GM21390 (cell line): Measurements from ENCODE around the gene SH3GL3.

ENCODE experiments used
- ATAC-seq: cut with Tn5 transposase; IDR thresholded peaks from one replicate; pipeline ENCODE4 v1.9.1; 2021; ENCODE audit not compliant: unreplicated experiment

Gene SH3GL3

DNA sequence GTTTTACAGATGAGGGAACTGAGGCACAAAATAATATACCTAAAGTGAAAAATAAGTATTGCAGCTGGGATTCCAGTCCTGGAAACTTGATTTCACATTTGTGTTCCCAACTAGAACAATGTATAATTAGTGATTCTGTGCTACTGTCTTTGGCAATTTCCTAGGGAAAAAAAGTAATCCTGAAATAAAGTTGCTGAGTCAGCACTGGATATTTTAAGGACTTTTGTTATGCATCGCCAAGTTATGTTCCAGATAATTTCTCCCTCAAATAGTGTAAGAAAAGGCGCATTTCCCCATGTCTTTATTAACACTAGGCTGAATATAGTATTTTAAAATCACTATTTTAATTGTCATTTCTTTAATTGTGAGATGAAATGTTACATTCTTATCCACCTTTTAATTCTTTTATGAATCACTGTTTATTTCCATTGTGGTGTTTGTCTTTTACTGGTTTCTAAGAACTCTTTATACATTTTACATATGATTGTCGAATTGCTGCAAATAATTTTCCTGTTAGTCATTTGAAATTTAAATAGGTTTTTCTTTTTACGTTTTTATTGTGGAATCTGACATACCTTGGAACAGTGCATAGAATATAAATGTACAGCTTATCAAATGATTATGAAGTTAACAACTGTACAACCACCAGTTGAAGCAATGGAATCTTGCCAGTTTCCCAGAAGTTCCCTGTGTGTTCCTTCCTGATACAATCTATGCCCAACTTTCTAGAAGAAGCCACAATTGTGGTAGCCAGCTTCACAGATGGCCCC, 56.6 kb downstream of the SH3GL3 start:
- no peak for ATAC-seq

DNA sequence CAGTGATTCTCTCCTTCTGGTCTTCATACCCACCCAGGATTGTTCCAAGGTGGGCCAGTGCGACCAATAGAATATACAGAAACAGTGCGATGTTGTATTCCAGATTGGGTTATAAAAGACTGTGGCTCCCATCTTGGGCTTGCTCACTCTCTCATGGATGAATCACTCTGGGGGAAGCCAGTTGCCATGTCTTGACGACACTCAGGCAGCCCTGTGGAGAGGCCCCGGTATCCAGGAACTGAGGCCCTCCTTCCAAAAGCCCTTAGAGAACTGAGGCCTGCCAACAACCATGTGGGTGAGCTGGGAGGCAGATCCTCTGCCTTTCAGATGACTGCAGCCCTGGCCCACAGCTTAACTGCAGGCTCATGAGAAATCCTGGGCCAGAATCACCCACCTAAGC, 57.2 kb downstream of the SH3GL3 start:
- ATAC-seq: no peak

DNA sequence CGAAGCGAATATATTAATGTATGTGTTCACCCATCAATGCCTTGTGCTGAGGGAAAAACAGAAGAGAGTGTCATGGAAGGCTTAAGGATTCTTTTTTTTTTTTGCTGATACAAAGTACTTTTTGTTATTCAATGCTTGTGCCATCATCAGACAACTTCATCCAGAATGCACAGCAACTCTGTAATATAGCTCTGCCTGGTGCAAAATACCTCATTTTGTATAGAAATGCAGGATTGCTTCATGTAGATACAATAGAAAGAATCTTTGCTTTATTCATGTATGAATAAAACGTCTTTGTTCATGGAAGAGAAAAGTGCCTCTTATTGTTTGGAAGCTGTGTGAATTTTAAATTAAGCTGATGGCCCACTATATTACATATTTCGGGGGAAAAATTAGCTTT, 62.9 kb downstream of the SH3GL3 start:
- ATAC-seq: no peak

DNA sequence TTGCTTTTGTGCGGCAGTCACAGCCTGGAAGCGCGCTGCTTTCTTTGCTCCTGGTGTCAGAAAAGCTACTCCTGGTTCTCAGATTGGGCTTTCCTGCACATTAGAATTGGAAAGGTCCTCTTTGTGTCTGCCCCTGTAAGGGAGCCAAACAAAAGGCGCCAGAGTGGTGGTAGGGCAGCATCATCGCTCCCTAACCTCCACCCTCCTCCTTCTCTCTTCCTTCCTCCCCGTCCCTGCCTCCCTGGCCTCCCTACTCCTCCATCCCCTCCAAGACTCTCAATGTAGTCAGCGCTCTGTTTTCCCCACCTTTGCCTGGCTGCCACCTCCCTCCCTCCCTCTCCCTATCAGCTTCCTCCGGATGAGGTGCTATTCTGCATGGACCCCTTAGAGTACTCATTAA, 65.3 kb downstream of the SH3GL3 start:
- ATAC-seq: no peak

DNA sequence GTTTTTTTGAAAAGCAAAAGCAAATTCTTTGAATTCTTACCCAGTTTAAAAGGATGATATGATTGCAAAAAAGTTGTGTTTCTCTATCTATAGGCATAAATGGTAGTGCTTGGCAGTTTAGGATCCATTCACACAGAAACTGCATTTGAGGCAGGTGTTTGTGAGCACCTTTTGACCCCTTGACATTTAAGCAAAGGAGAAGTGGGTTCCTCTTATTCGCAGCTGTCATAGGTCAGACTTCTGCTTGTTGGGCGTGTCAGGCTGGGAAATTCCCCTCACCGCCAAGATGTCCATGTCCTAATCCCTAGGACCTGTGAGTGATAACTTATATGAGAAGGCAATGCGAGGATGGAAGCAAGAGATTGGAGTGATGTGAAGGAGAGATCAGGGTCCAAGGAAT, 67.4 kb downstream of the SH3GL3 start:
- ATAC-seq: no peak

DNA sequence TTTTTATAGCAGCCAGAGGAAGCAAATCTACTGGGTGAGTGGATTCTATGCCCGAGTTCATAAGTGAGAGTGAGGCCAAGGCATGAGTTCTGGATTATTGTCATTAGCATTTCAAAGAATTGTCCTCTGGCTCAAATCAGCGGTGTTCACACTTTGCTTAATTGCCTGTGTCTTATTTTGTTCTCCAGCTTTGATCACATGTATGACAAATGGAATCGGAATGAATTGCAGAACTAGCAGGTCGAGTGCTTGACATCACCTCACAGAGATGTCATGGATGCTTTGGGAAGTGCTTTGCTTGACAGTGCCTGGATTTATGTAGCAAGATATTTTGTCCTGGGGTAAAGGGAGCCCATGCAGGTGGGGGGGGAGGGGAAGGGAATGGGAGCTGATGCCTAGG, 68.0 kb downstream of the SH3GL3 start:
- no peak for ATAC-seq

DNA sequence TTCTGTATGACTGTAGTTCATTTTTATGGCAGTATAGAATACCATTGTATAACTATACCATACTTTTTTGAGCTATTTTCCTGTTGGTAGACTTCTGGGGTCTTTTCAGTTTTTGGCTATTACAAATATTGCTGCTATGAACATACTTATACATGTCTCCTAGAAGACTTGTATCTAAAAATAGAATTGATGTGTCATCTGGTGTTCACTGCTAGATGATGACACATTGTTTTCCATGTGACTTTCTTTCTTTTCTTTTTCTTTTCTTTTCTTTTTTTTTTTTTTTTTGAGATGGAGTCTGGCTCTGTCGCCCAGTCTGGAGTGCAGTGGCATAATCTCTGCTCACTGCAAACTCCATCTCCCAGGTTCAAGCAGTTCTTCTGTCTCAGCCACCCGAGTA, 69.8 kb downstream of the SH3GL3 start:
- ATAC-seq: no peak

DNA sequence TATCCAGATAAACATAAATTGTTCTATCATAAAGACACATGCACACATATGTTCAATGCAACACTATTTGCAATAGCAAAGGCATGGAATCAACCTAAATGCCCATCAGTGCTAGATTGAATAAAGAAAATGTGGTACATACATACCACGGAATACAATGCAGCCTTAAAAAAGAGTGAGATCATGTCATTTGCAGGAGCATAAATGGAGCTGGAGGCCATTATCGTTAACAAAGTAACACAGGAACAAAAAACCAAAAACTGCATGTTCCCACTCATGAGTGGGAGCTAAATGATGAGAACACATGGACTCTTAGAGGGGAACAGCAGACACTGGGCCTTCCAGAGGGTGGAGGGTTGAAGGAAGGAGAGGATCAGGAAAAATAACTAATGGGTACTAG, 79.2 kb downstream of the SH3GL3 start:
- no peak for ATAC-seq

DNA sequence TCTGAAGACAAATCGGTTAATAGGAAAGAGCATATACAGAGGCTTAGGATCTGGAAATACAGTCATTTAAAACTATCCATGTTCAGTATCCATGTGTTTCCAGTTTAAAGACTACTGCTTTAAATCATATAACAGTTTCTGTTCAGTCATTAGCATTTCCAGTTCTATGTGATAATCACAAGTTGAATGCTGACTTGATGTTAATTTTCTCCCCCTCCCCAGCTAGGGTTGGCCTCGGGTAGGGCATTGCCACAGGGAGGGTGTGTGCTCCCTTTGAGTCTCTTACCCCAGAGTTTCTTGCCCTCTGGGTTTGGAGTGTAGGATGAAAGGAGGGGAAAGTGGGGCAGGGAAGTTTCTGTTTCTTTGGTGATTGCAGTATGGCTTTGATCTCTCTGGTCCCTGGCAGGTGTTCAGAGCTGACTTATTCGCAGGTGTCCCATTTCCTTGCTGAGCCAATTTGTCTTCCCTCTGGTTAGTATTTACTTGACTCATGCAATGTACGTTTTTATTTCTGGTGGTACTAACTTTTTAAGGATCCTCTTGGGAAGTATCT, 86.3 kb downstream of the SH3GL3 start:
- no peak for ATAC-seq

DNA sequence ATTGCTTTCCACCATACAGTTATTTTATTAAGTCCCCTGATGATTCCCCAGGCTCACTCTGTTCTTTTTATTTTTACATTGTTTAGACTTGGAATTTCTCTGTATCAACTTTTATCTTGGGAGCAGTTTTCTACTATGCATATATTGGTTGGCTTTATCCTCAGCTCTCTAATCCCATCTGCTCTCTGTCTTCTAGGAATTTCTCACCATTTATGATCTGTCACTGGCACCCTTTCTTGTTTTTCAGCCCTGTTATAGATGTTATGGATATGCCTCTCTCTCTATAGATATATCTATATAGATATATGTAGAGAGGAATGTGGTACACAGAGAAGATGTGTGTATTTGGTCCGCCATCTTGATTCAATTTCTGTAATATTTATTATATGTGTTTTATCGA, 90.5 kb downstream of the SH3GL3 start:
- no peak for ATAC-seq

DNA sequence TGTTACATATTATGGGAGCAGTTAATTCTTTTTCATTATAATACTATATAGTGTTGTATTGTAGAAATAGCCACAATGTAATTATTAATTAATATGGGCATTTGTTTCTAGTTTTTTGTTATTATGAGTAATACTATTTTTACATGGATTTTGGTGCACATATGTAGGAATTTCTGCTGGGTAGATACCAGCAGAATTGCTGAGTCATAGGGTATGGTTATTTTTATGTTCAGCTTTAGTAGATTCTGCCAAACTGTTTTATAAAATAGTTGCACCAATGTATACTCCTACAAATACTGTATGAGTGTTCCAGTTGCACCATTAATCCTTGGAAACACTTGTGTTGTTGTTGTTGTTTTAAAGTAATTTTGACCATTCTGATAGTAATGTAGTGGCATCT, 91.5 kb downstream of the SH3GL3 start:
- ATAC-seq: no peak

DNA sequence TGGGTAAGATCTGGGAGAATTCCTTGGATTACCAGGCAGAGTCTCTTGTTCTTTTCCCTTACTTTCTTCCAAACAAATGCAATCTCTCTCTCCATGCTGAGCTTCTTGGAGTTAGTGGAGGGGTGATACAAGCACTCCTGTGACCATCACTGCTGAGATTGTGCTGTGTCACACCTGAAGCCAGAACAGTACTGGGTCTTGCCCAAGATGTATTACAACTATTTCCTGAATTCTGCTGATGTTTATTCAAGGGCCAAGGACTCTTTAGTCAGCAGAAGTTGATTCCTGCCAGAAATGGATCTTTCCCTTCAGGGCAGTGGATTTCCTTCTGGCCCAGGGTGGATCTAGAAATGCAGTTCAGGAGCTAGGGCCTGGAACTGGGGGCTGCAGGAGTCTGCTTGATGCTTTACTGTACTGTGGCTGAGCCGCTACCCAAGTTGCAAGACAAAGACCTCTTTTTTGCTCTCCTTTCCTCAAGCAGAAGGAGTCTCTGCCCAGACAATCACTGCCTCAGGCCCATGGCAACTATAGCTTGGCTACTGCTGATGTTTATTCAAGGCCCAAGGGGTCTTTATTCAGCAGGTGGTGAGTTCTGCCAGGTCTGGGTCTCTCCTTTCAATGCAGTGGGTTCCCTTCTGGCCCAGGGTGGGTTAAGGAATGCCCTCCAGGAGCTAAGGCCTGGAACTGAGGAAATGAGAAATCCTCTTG, 98.8 kb downstream of the SH3GL3 start:
- no peak for ATAC-seq

DNA sequence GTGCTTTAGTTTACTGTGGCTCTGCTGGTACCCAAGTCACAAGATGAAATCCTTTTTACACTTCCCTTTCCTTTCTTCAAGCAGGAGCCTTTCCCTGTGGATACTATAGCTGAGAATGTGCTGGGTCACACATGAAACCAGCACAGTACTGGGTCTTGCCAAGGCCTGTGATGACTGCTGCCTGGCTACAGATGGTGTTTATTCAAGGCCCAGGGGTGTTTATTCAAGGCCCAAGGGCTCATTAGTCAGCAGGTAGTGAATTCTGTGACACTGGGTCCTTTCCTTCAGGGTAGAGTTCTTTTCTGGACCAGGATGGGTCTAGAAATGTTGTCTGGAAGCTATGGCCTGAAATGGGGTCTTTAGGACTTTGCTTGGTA, 99.4 kb downstream of the SH3GL3 start:
- no peak for ATAC-seq

DNA sequence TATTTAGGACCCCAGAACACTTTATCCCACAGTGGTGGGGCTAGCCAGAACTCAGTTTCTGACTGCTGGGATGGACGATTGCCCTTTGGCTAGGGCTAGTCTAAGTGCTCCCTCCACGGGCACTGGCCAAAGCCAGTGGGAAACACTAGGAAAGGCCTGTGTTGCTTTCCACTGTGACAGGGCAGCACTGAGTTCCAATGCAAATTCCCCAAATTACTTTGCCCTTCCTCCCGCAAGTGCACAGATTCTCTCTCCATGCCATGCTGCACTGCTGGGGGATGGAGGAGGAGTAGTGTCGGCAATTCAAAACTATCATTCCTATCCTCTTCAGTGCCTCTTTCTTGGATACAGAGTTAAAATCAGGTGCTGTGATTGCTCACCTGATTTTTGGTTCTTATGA, 100.0 kb downstream of the SH3GL3 start:
- no peak for ATAC-seq

DNA sequence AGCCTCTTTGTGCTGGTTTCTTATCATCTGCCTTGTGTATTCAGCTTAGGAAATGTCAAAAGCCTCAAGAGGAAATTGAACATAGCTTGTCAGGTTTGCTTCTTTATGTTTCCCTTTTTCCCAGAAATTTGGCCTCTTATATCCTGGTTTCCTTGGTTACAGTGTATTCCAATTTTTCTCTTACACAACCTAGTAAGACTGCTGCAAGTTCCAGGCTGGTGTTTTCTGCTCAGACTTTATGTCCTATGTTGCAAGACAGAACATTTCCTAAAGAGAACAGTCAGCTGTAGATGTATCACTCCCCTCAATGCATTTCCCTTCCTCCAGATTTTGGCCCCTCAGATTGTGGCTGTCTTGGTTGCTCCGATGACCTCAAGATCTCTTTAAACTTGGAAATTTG, 102.5 kb downstream of the SH3GL3 start:
- no peak for ATAC-seq

DNA sequence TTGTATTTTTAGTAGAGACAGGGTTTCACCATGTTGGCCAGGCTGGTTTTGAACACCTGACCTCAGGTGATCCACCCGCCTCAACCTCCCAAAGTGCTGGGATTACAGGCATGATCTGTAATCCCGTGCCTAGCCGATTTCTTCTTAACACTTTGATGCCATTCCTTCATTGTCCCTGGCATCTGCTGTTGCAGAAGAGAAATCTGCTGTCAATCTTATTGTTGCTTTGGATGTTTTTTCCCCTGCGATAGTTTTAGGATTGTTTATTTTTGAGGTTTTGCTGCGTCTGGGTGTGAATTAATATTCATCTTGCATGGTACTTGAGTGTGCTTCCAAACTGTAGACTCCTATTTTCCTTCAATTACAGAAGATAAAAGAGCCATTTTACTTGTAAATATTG, 107.4 kb downstream of the SH3GL3 start:
- no peak for ATAC-seq

DNA sequence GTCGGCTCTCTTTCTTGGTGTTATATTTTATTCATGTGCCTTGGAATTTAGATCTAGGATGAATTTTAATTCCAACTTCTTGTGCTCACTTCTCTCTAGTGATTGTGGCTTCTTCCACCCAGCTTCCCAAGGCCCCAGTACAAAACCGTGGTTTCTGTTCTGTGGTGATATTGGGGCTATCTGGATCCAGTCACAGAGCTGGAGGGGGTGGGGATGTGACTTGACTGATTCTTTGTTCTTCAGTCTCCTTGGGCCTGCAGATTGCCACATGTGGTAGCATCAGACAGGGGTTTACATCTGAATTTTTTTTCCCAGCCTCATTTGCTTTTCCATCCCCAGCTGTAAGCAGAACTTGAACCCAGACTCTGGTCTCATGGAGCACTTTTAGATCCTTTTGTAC, 108.2 kb downstream of the SH3GL3 start:
- ATAC-seq: no peak

DNA sequence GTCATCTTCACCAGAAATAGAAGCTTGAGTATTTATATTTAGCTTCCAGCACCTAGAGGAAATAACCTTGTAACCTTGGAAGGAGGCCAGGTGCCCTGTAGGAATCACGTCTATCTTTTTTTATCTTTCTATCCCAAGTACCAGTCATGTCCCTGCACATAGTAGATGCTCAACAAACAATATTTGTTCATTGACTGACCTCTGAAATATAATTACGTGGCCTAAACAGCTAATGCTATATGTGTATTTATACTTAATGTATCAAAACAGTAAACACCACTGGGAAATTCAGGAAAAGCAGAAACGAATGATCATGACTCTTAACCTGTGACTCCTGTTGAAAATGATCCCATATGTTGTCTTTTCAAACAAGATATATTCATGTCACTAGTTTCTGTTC, 108.9 kb downstream of the SH3GL3 start:
- no peak for ATAC-seq

DNA sequence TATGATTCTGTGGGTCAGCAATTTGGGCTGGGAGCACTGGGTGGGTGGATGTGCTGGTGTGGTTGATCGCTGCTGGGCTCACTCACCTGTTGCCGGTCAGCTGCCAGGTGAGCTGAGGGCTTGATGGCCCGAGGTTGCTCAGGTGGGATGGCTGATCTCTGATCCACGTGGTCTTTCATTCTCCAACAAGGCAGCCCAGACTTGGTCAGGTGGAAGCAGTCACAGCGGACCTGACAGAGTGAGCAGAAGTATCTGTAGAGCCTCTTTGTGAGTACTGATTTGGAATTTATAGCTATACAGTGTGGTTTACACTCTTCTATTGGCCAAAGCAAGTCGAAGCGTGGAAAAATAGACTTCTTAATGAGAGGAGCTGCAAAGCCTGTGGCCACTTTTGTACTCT, 109.6 kb downstream of the SH3GL3 start:
- no peak for ATAC-seq

DNA sequence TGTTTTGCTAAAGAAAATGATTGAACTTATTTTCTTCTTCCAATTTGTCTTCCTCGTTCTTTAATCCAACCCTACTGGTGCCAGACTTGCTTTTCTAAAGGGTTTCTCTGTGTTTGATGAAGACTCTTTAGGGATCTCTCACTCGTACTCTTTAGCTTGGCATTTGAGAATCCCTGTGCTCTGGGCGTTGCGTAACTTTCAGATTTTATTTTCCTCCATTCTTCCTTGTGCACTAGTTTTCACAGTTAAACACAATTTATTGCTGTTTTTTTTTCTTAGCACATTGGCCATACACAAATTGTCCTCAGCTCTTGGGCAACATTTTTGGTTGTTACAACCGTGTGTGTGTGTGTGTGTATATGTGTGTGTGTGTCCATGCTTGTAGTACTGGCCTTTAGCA, 111.0 kb downstream of the SH3GL3 start:
- ATAC-seq: no peak

DNA sequence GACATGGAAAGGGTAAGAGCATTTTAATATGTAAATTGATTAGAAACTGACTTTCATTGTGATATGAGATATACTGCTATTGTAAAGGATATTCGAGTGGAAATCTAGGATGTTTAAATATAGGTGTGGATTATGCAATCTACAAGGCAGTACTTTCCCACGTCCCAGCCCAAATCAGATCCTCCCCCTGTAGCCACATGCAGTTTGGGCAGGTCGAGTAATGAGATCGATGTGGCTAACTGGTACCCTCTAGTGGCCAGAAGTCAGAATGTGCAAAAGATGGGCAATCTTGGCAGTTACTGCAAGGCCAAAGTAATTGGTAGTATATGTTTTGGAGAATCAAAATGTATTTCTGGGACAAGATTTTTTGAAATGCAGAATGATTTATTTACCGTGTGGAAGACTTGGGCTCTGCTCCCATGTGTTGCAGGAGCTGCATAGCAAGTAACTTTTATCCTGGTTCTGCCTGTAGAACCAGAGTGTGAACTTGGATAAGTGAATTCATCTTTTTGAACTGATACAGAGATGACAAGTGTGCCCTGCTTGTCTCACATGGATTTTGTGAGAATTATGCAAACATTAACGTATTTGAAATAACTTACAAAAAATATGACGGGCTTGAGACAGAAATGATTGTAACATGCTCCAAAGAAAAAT, 112.3 kb downstream of the SH3GL3 start:
- no peak for ATAC-seq

DNA sequence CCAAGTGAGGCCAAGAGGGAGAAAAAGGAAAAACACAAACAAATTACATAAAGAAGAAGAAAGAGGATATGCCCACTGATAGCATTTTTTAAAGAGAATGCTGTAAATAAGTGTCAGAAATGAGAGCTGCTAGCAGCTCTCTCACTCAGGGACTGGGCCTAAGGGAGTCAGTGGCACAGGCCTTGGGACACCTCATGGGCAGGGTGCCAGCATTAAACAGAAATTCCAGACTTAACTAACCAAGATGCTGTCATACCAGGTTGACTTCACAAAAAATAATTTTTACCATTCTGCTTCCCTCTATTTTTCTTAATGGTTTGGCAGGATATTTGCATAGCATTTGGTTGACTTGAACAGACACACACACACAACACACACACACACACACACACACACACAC, 114.5 kb downstream of the SH3GL3 start:
- ATAC-seq: no peak
